Retinal pigment epithelial cell (primary cell): ENCODE measurements around the gene REEP6.

Experiments
- DNase-seq: peaks from one replicate; pipeline ENCODE4 v3.0.0-alpha.2; 2010; ENCODE audit warnings: low read depth
- H3K4me3 ChIP-seq: 2 replicates; pipeline ENCODE4 v1.5.1; 2011; ENCODE audit warnings: mild to moderate bottlenecking, low read length, control low read depth, moderate library complexity
- TF ChIP-seq, protein P1 (sequence below): conservative IDR thresholded peaks from 2 replicates; pipeline ENCODE4 v1.5.1; 2011; ENCODE audit warnings: low read depth, low read length, control low read depth, inconsistent platforms

The REEP6 gene

GRCh38 chr19:1459479-1459878 lies 31.5 kb upstream of the REEP6 start:
- TF ChIP-seq, protein P1, sequence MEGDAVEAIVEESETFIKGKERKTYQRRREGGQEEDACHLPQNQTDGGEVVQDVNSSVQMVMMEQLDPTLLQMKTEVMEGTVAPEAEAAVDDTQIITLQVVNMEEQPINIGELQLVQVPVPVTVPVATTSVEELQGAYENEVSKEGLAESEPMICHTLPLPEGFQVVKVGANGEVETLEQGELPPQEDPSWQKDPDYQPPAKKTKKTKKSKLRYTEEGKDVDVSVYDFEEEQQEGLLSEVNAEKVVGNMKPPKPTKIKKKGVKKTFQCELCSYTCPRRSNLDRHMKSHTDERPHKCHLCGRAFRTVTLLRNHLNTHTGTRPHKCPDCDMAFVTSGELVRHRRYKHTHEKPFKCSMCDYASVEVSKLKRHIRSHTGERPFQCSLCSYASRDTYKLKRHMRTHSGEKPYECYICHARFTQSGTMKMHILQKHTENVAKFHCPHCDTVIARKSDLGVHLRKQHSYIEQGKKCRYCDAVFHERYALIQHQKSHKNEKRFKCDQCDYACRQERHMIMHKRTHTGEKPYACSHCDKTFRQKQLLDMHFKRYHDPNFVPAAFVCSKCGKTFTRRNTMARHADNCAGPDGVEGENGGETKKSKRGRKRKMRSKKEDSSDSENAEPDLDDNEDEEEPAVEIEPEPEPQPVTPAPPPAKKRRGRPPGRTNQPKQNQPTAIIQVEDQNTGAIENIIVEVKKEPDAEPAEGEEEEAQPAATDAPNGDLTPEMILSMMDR: no peak
- DNase-seq: no peak
- H3K4me3 ChIP-seq: no peak overlapping the region

DNA sequence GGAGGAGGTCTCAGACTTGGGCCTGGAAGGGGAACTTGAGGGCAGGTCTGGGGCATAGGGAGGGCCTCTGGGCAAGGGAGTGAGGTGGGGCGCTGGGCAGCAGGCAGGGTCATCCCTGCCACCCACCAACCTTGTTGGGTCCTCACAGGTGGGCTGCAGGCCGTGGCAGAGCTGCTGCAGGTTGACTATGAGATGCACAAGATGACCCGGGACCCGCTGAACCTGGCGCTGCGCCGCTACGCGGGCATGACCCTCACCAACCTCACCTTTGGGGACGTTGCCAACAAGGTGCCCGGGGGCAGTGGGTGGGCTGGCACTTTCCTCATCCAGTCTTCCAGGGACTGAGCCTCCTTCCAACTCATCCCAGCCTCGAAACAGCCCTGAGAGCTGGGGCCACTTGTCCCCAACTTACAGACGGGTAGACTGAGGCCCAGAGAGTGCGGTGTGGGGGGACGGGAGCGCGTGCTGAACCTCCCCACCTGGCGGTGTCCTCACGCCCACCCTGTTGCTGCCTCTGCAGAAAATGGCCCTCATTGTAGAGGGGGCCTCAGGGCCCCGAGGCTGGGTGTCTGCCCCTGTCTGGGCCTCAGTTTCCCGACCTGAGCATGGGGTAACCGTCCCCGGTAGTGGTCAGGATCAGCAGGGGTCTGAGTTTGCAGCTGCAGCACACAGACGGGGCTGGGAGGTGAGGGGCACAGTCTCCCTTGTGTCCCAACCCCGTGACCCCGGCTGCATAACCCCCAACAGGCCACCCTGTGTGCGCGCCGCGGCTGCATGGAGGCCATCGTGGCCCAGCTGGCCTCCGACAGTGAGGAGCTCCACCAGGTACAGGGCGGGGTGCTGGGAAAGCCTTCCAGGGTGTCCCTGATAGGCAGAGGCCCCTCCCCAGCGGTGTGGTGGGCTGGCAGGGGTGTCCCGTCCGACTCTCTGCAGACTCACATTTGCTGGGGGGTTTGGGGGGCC lies 30.7 kb upstream of the REEP6 start:
- TF ChIP-seq, protein P1: no peak
- no peak overlapping the region for H3K4me3 ChIP-seq
- DNase-seq: no peak

- TF ChIP-seq, protein P1: no peak
- no peak for DNase-seq
- H3K4me3 ChIP-seq: no peak overlapping the region
Observed at GRCh38 chr19:1461862-1462261, 29.1 kb upstream of the REEP6 start.

DNA sequence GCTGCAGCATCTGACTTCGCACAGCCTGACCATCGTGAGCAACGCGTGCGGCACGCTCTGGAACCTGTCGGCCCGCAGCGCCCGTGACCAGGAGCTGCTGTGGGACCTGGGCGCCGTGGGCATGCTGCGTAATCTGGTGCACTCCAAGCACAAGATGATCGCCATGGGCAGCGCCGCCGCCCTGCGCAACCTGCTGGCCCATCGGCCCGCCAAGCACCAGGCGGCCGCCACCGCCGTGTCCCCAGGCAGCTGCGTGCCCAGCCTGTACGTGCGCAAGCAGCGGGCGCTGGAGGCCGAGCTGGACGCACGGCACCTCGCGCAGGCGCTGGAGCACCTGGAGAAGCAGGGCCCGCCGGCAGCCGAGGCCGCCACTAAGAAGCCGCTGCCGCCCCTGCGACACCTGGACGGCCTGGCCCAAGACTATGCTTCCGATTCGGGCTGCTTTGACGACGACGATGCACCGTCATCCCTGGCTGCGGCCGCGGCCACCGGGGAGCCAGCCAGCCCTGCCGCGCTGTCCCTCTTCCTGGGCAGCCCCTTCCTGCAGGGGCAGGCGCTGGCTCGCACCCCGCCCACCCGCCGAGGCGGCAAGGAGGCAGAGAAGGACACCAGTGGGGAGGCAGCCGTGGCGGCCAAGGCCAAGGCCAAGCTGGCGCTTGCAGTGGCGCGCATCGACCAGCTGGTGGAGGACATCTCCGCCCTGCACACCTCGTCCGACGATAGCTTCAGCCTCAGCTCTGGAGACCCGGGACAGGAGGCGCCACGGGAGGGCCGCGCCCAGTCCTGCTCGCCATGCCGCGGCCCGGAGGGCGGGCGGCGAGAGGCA lies 25.6 kb upstream of the REEP6 start:
- DNase-seq: no peak
- TF ChIP-seq, protein P1: peak; percentile 36
- no peak overlapping the region for H3K4me3 ChIP-seq

GRCh38 chr19:1466018-1466460 lies 24.9 kb upstream of the REEP6 start:
- TF ChIP-seq, protein P1: no peak
- no peak overlapping the region for H3K4me3 ChIP-seq
- DNase-seq: no peak

- TF ChIP-seq, protein P1: no peak
- H3K4me3 ChIP-seq: no peak overlapping the region
- DNase-seq: no peak
Observed at GRCh38 chr19:1466461-1467214, 24.3 kb upstream of the REEP6 start.
